HepG2 (cell line): ENCODE data around the gene CTNNBIP1. TPM values are rescaled to one million over a fixed set of nuclear protein-coding genes. Genes with fewer than 3 reads are reported as not detected.

Source experiments
- DR1 ChIP-seq: sonication (generic); formaldehyde crosslinking; IDR thresholded peaks from 2 replicates; pipeline ENCODE4 v1.8.0; 2021; ENCODE audit warnings: mild to moderate bottlenecking, missing genetic modification reagents, inconsistent platforms
- EP300 ChIP-seq, 3 experiments: sonication (generic) in 1 of 3; formaldehyde crosslinking in 1 of 3; IDR thresholded peaks; 2 replicates each; pipeline versions ENCODE4 v1.5.1 to v1.6.1; 2011 to 2020; ENCODE audit warnings: low read depth in 2 of 3, low read length in 2 of 3, borderline replicate concordance in 1 of 3, improper control_type of control experiment in 1 of 3, mild to moderate bottlenecking in 1 of 3, missing genetic modification reagents in 1 of 3, moderate library complexity in 1 of 3
- GLMP ChIP-seq: sonication (generic); formaldehyde crosslinking; IDR thresholded peaks from 2 replicates; pipeline ENCODE4 v1.9.0; 2021; ENCODE audit warnings: missing genetic modification reagents, mild to moderate bottlenecking, borderline replicate concordance
- ISL2 ChIP-seq: sonication (generic); formaldehyde crosslinking; IDR thresholded peaks from 2 replicates; pipeline ENCODE4 v1.5.0; 2020; ENCODE audit warnings: missing genetic modification reagents
- MIXL1 ChIP-seq: IDR thresholded peaks from 2 replicates; pipeline ENCODE4 v1.6.1; 2016
- NR2F6 ChIP-seq, 2 experiments: IDR thresholded peaks; 2 replicates each; pipeline ENCODE4 v1.6.1; 2016; ENCODE audit warnings: antibody characterized with exemption in 1 of 2, mild to moderate bottlenecking in 1 of 2
- SOX5 ChIP-seq: IDR thresholded peaks from 2 replicates; pipeline ENCODE4 v1.6.1; 2016; ENCODE audit warnings: borderline replicate concordance
- SP140L ChIP-seq: sonication (generic); formaldehyde crosslinking; IDR thresholded peaks from 2 replicates; pipeline ENCODE4 v1.4.0; 2020; ENCODE audit warnings: missing genetic modification reagents, borderline replicate concordance
- SP5 ChIP-seq: IDR thresholded peaks from 2 replicates; pipeline ENCODE4 v1.6.1; 2016; ENCODE audit warnings: low read depth, borderline replicate concordance
- ZBTB2 ChIP-seq: sonication (generic); formaldehyde crosslinking; IDR thresholded peaks from 2 replicates; pipeline ENCODE4 v1.8.0; 2022; ENCODE audit warnings: low read depth, missing genetic modification reagents
- ZBTB8A ChIP-seq: sonication (generic); formaldehyde crosslinking; IDR thresholded peaks from 2 replicates; pipeline ENCODE4 v1.4.0; 2020; ENCODE audit warnings: mild to moderate bottlenecking, low read depth, missing genetic modification reagents, borderline replicate concordance
- ZNF605 ChIP-seq: sonication (generic); formaldehyde crosslinking; IDR thresholded peaks from 2 replicates; pipeline ENCODE4 v1.8.0; 2022; ENCODE audit warnings: mild to moderate bottlenecking, missing genetic modification reagents
- ZNF614 ChIP-seq: IDR thresholded peaks from 2 replicates; pipeline ENCODE4 v1.6.1; 2018; ENCODE audit warnings: missing biosample characterization, missing genetic modification reagents, inconsistent platforms, borderline replicate concordance
- ZNF687 ChIP-seq: sonication (generic); formaldehyde crosslinking; IDR thresholded peaks from 2 replicates; pipeline ENCODE4 v1.5.1; 2020; ENCODE audit warnings: mild to moderate bottlenecking, missing genetic modification reagents, moderate library complexity
- polyA plus RNA-seq, 8 experiments: library from polyadenylated mRNA; depleted of rRNA in 3 of 8; stranded (reverse) in 7 of 8; unstranded in 1 of 8; fragments of >200 nt; fragmentation: Illumina TruSeq in 4 of 8; extraction: Trizol in 4 of 8; gene quantifications; 2 replicates each; pipeline versions ENCODE4 v1.2.1 to v1.2.3, GENCODE V29; 2011 to 2016; ENCODE audit warnings: low read depth in 4 of 8, missing spikeins in 1 of 8, mixed read lengths in 1 of 8; ENCODE audit not compliant: insufficient read depth in 1 of 8
- total RNA-seq, 5 experiments: library from RNA; depleted of rRNA; stranded (reverse); fragments of >200 nt; fragmentation: Illumina TruSeq; extraction: Trizol; gene quantifications; 2 replicates each; pipeline ENCODE4 v1.2.3, GENCODE V29; 2016; ENCODE audit warnings: low read depth in 1 of 5
- TF ChIP-seq, protein P1 (sequence below): sonication (generic); formaldehyde crosslinking; IDR thresholded peaks from 2 replicates; pipeline ENCODE4 v1.4.0; 2020; ENCODE audit warnings: mild to moderate bottlenecking, missing genetic modification reagents
- TF ChIP-seq, protein P2 (sequence below): sonication (generic); formaldehyde crosslinking; IDR thresholded peaks from 2 replicates; pipeline ENCODE4 v1.5.0; 2020; ENCODE audit warnings: mild to moderate bottlenecking, missing genetic modification reagents, borderline replicate concordance

Gene CTNNBIP1
- total and polyA plus RNA-seq, 2 of the 13 experiments (the other 11 are each of a cell fraction or from before 2014, with no cell fraction given), result 71.7 to 83.0 TPM

DNA sequence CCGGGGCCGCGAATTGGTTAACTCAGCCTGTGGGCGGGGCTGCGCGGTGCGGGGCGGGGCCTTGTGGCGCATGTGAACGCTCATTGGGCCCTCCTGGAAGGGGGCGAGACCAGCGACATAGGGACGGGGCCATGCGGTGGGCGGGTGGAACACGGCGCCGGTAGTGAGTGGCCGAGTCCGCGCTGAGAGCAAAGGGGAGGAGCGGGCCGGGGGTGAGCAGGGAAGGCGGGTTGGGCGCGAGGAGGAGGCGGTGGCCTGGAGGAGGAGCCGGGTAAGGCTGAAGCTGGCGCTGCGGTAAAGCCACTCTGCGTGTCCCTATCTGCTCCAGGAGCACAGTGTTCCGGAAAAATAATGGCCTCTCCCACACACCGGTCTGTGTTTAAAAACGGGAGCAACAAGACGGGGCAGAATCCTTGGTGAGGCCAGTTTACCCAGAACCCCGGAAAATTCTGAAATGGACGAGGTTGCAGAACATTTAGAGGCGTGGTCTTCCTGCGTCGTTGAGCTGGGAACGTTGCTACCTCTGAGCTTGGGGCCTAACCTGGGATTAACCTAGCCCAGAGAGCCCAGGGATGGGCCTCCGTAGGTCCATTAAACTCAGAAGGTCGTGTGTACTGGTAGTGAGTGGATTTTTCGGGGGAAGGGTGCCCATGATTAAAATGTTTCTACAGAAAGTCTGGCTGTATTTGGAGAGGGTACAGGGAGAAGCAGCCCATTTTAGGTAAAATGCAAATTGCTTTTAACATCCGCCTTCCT lies 532 bp upstream of the CTNNBIP1 start (continued):
- TF ChIP-seq ZNF687 (CRISPR knock-in tag), result peak; percentile 77
- peak; percentile 68 for TF ChIP-seq SP5 (CRISPR knock-in tag)
- peak; percentile 57 for TF ChIP-seq ZNF605 (CRISPR knock-in tag)
- peak; percentile 68; the same call in 1 of the 2 replicates for TF ChIP-seq ZBTB2 (CRISPR knock-in tag)
- TF ChIP-seq ZBTB8A (CRISPR knock-in tag), result no peak
- TF ChIP-seq, protein P1, sequence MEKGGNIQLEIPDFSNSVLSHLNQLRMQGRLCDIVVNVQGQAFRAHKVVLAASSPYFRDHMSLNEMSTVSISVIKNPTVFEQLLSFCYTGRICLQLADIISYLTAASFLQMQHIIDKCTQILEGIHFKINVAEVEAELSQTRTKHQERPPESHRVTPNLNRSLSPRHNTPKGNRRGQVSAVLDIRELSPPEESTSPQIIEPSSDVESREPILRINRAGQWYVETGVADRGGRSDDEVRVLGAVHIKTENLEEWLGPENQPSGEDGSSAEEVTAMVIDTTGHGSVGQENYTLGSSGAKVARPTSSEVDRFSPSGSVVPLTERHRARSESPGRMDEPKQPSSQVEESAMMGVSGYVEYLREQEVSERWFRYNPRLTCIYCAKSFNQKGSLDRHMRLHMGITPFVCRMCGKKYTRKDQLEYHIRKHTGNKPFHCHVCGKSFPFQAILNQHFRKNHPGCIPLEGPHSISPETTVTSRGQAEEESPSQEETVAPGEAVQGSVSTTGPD, result no peak
- TF ChIP-seq ZNF614 (CRISPR knock-in tag), result 0 out of 2 replicates have a peak, but pooled peaks have one; percentile 34
- no peak for TF ChIP-seq SP140L (CRISPR knock-in tag)
- peak; percentile 37; the same call in 1 of the 2 replicates for TF ChIP-seq MIXL1 (CRISPR knock-in tag)
- TF ChIP-seq NR2F6 (IDR thresholded peaks at IDR 0.05), result 0 out of 2 replicates have a peak, but pooled peaks have one; percentile 8
- TF ChIP-seq NR2F6 (CRISPR knock-in tag; IDR thresholded peaks at IDR 0.05), result no peak; the same call in 1 of the 2 replicates
- TF ChIP-seq SOX5, result no peak
- TF ChIP-seq ISL2 (CRISPR knock-in tag), result peak; percentile 55
- TF ChIP-seq GLMP (CRISPR knock-in tag), result no peak
- TF ChIP-seq DR1 (CRISPR knock-in tag), result peak; percentile 73; the same call in 1 of the 2 replicates
- no peak for TF ChIP-seq EP300 (IDR thresholded peaks at IDR 0.05; ENCODE audit: low read depth in 2 of 2, low read length in 2 of 2)
- TF ChIP-seq EP300 (CRISPR knock-in tag; IDR thresholded peaks at IDR 0.05; ENCODE audit: borderline replicate concordance), result peak; percentile 11; the same call in 1 of the 2 replicates
- TF ChIP-seq, protein P2, sequence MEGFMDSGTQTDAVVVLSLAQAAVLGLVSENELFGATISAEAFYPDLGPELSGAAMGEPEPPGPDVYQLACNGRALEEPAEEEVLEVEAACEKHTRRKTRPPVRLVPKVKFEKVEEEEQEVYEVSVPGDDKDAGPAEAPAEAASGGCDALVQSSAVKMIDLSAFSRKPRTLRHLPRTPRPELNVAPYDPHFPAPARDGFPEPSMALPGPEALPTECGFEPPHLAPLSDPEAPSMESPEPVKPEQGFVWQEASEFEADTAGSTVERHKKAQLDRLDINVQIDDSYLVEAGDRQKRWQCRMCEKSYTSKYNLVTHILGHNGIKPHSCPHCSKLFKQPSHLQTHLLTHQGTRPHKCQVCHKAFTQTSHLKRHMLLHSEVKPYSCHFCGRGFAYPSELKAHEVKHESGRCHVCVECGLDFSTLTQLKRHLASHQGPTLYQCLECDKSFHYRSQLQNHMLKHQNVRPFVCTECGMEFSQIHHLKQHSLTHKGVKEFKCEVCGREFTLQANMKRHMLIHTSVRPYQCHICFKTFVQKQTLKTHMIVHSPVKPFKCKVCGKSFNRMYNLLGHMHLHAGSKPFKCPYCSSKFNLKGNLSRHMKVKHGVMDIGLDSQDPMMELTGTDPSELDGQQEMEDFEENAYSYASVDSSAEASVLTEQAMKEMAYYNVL (CRISPR knock-in tag), result 0 out of 2 replicates have a peak, but pooled peaks have one; percentile 29
